ENCODE results near the gene COL23A1.

Gene COL23A1

GRCh38 chr5:178469011-178469974 is 120.9 kb downstream of the COL23A1 start:
- no peak for DNase-seq (ENCODE audit: insufficient read length, low spot score)
- TF ChIP-seq TAF1 (IDR thresholded peaks at IDR 0.05; ENCODE audit: low read depth, low read length) (no peak), POLR2A (IDR thresholded peaks at IDR 0.05; ENCODE audit: low read depth, low read length) (no peak), POU2F2 (IDR thresholded peaks at IDR 0.05; ENCODE audit: low read depth, low read length) (no peak), SPI1 (IDR thresholded peaks at IDR 0.05; ENCODE audit: low read depth, low read length) (no peak), PAX5 (IDR thresholded peaks at IDR 0.05; ENCODE audit: insufficient read depth, low read length, severe bottlenecking) (no peak), POLR2AphosphoS5 (IDR thresholded peaks at IDR 0.05; ENCODE audit: low read depth, low read length) (no peak)
- no peak for FAIRE-seq

GRCh38 chr5:178468196-178468685 is 122.0 kb downstream of the COL23A1 start:
- TF ChIP-seq POLR2A (IDR thresholded peaks at IDR 0.05; ENCODE audit: low read depth, low read length) = no peak
- TF ChIP-seq SPI1 (IDR thresholded peaks at IDR 0.05; ENCODE audit: low read depth, low read length) = no peak
- TF ChIP-seq TAF1 (IDR thresholded peaks at IDR 0.05; ENCODE audit: low read depth, low read length) = no peak
- no peak for TF ChIP-seq POU2F2 (IDR thresholded peaks at IDR 0.05; ENCODE audit: low read depth, low read length)
- no peak for TF ChIP-seq POLR2AphosphoS5 (IDR thresholded peaks at IDR 0.05; ENCODE audit: low read depth, low read length)
- no peak for TF ChIP-seq PAX5 (IDR thresholded peaks at IDR 0.05; ENCODE audit: insufficient read depth, low read length, severe bottlenecking)
- no peak for FAIRE-seq
- DNase-seq (ENCODE audit: insufficient read length, low spot score) = no peak

GRCh38 chr5:178467568-178468195 is 122.5 kb downstream of the COL23A1 start:
- FAIRE-seq (no peak), DNase-seq (ENCODE audit: insufficient read length, low spot score) (no peak)
- TF ChIP-seq POLR2AphosphoS5 (IDR thresholded peaks at IDR 0.05; ENCODE audit: low read depth, low read length) (no peak), POLR2A (IDR thresholded peaks at IDR 0.05; ENCODE audit: low read depth, low read length) (no peak), SPI1 (IDR thresholded peaks at IDR 0.05; ENCODE audit: low read depth, low read length) (no peak), TAF1 (IDR thresholded peaks at IDR 0.05; ENCODE audit: low read depth, low read length) (no peak), PAX5 (IDR thresholded peaks at IDR 0.05; ENCODE audit: insufficient read depth, low read length, severe bottlenecking) (no peak), POU2F2 (IDR thresholded peaks at IDR 0.05; ENCODE audit: low read depth, low read length) (no peak)

- DNase-seq (ENCODE audit: insufficient read length, low spot score) (no peak), FAIRE-seq (no peak)
- TF ChIP-seq POLR2A (IDR thresholded peaks at IDR 0.05; ENCODE audit: low read depth, low read length) (no peak), SPI1 (IDR thresholded peaks at IDR 0.05; ENCODE audit: low read depth, low read length) (no peak), TAF1 (IDR thresholded peaks at IDR 0.05; ENCODE audit: low read depth, low read length) (no peak), PAX5 (IDR thresholded peaks at IDR 0.05; ENCODE audit: insufficient read depth, low read length, severe bottlenecking) (no peak), POU2F2 (IDR thresholded peaks at IDR 0.05; ENCODE audit: low read depth, low read length) (no peak), POLR2AphosphoS5 (IDR thresholded peaks at IDR 0.05; ENCODE audit: low read depth, low read length) (no peak)
Measured at GRCh38 chr5:178467205-178467567, 123.0 kb downstream of the COL23A1 start.

- DNase-seq (ENCODE audit: insufficient read length, low spot score) = no peak
- TF ChIP-seq PAX5 (IDR thresholded peaks at IDR 0.05; ENCODE audit: insufficient read depth, low read length, severe bottlenecking) = no peak
- no peak for TF ChIP-seq SPI1 (IDR thresholded peaks at IDR 0.05; ENCODE audit: low read depth, low read length)
- TF ChIP-seq TAF1 (IDR thresholded peaks at IDR 0.05; ENCODE audit: low read depth, low read length) = no peak
- no peak for TF ChIP-seq POLR2A (IDR thresholded peaks at IDR 0.05; ENCODE audit: low read depth, low read length)
- no peak for TF ChIP-seq POU2F2 (IDR thresholded peaks at IDR 0.05; ENCODE audit: low read depth, low read length)
- no peak for TF ChIP-seq POLR2AphosphoS5 (IDR thresholded peaks at IDR 0.05; ENCODE audit: low read depth, low read length)
- no peak for FAIRE-seq
Measured at GRCh38 chr5:178466342-178466741, 123.9 kb downstream of the COL23A1 start.

- FAIRE-seq (no peak), DNase-seq (ENCODE audit: insufficient read length, low spot score) (no peak)
- TF ChIP-seq POLR2A (IDR thresholded peaks at IDR 0.05; ENCODE audit: low read depth, low read length) = no peak
- no peak for TF ChIP-seq POLR2AphosphoS5 (IDR thresholded peaks at IDR 0.05; ENCODE audit: low read depth, low read length)
- no peak for TF ChIP-seq SPI1 (IDR thresholded peaks at IDR 0.05; ENCODE audit: low read depth, low read length)
- no peak for TF ChIP-seq POU2F2 (IDR thresholded peaks at IDR 0.05; ENCODE audit: low read depth, low read length)
- no peak for TF ChIP-seq TAF1 (IDR thresholded peaks at IDR 0.05; ENCODE audit: low read depth, low read length)
- no peak for TF ChIP-seq PAX5 (IDR thresholded peaks at IDR 0.05; ENCODE audit: insufficient read depth, low read length, severe bottlenecking)
Measured at GRCh38 chr5:178465861-178466288, 124.3 kb downstream of the COL23A1 start.

GRCh38 chr5:178465228-178465860 is 124.8 kb downstream of the COL23A1 start:
- no peak for DNase-seq (ENCODE audit: insufficient read length, low spot score)
- TF ChIP-seq POLR2A (IDR thresholded peaks at IDR 0.05; ENCODE audit: low read depth, low read length) = no peak
- TF ChIP-seq PAX5 (IDR thresholded peaks at IDR 0.05; ENCODE audit: insufficient read depth, low read length, severe bottlenecking) = no peak
- no peak for TF ChIP-seq POLR2AphosphoS5 (IDR thresholded peaks at IDR 0.05; ENCODE audit: low read depth, low read length)
- no peak for TF ChIP-seq POU2F2 (IDR thresholded peaks at IDR 0.05; ENCODE audit: low read depth, low read length)
- TF ChIP-seq SPI1 (IDR thresholded peaks at IDR 0.05; ENCODE audit: low read depth, low read length) = no peak
- no peak for TF ChIP-seq TAF1 (IDR thresholded peaks at IDR 0.05; ENCODE audit: low read depth, low read length)
- no peak for FAIRE-seq

- DNase-seq (ENCODE audit: insufficient read length, low spot score) = no peak
- TF ChIP-seq POLR2A (IDR thresholded peaks at IDR 0.05; ENCODE audit: low read depth, low read length) = no peak
- no peak for TF ChIP-seq POLR2AphosphoS5 (IDR thresholded peaks at IDR 0.05; ENCODE audit: low read depth, low read length)
- TF ChIP-seq TAF1 (IDR thresholded peaks at IDR 0.05; ENCODE audit: low read depth, low read length) = no peak
- TF ChIP-seq PAX5 (IDR thresholded peaks at IDR 0.05; ENCODE audit: insufficient read depth, low read length, severe bottlenecking) = no peak
- no peak for TF ChIP-seq SPI1 (IDR thresholded peaks at IDR 0.05; ENCODE audit: low read depth, low read length)
- no peak for TF ChIP-seq POU2F2 (IDR thresholded peaks at IDR 0.05; ENCODE audit: low read depth, low read length)
- FAIRE-seq = no peak
Measured at GRCh38 chr5:178464431-178465048, 125.7 kb downstream of the COL23A1 start.
